Esophagus muscularis mucosa (tissue), 3 donors: ENCODE data around the gene DRG2.

Experiments used
- CTCF ChIP-seq, 3 experiments: fragments of 200-600 bp in 2 of 3; fragments of 450-650 bp in 1 of 3; sonication (generic) in 2 of 3; IDR thresholded peaks; one replicate each; pipeline ENCODE4 v1.5.1; 2017 to 2019; ENCODE audit warnings: antibody characterized with exemption in 3 of 3, mild to moderate bottlenecking in 2 of 3, moderate library complexity in 1 of 3
- POLR2A ChIP-seq: fragments of 450-650 bp; IDR thresholded peaks from one replicate; pipeline ENCODE4 v1.6.1; 2017; ENCODE audit warnings: antibody characterized with exemption, moderate library complexity, mild to moderate bottlenecking, low read depth

GRCh38 chr17:18136357-18136756 lies 48.6 kb downstream of the DRG2 start:
- TF ChIP-seq CTCF (IDR thresholded peaks at IDR 0.05), result no peak
- TF ChIP-seq POLR2A, result no peak
